GM12878 (cell line): Measurements from ENCODE around the gene HNRNPA0. TPM values are rescaled to one million over a fixed set of nuclear protein-coding genes. Genes with fewer than 3 reads are reported as not detected.

Source experiments
- ATAC-seq: fragments of 200-7000 bp; cut with Tn5 transposase; 3 replicates; pipeline ENCODE4 v1.9.1; 2020; ENCODE audit warnings: mild to moderate bottlenecking, moderate library complexity
- BruUV-seq: library from RNA; stranded (reverse); fragments of 400-500 nt; replicated peaks from 2 replicates; lab custom pipeline; 2021; lab: Mats Ljungman, UMichigan
- CTCF ChIA-PET: fragments of 300-600 bp; sonication (Branson Sonifier 250); formaldehyde crosslinking; extraction: SDS; loops from one replicate; lab custom pipeline; 2021; ENCODE audit warnings: inconsistent platforms; lab: Yijun Ruan, JAX
- POLR2A ChIA-PET: fragments of 350-600 bp; formaldehyde crosslinking; extraction: SDS; loops from one replicate; lab custom pipeline; 2021; ENCODE audit warnings: inconsistent platforms; lab: Charles Lee
- RAD21 ChIA-PET: fragments of 300-600 bp; sonication (Branson Sonifier 250); formaldehyde crosslinking; loops from one replicate; lab custom pipeline; 2023; ENCODE audit warnings: antibody characterized with exemption; ENCODE audit not compliant: unreplicated experiment; lab: Charles Lee
- SMC1A ChIA-PET: fragments of 300-600 bp; sonication (Branson Sonifier 250); formaldehyde crosslinking; loops from one replicate; lab custom pipeline; 2023; ENCODE audit not compliant: unreplicated experiment, uncharacterized antibody; lab: Charles Lee
- DNase-seq: peaks from one replicate; pipeline ENCODE4 v3.0.0-alpha.2; 2011; ENCODE audit warnings: low read depth, low spot score
- FAIRE-seq: peaks from 3 replicates; lab custom pipeline; 2011; peaks lifted over from hg19 to GRCh38; lab: Jason Lieb, UNC
- H2AFZ ChIP-seq: 2 replicates; pipeline ENCODE4 v1.6.0; 2011; ENCODE audit warnings: low read depth, low read length, control low read depth; ENCODE audit not compliant: control insufficient read depth
- H3K27ac ChIP-seq: 2 replicates; pipeline ENCODE4 v1.5.1; 2011; ENCODE audit warnings: control low read depth; ENCODE audit not compliant: control insufficient read depth, insufficient read depth
- H3K27me3 ChIP-seq, 2 experiments: replicated peaks in 1 of 2; 2 replicates each; pipeline versions ENCODE4 v1.6.0 to v1.6.1; 2011; ENCODE audit warnings: low read length in 1 of 2; ENCODE audit not compliant: control insufficient read depth in 2 of 2, insufficient read depth in 2 of 2
- H3K36me3 ChIP-seq, 2 experiments: 2 replicates each; pipeline ENCODE4 v1.5.1; 2011; ENCODE audit warnings: low read length in 1 of 2; ENCODE audit not compliant: control insufficient read depth in 2 of 2, insufficient read depth in 2 of 2
- H3K4me1 ChIP-seq: 2 replicates; pipeline ENCODE4 v1.6.1; 2011; ENCODE audit warnings: mild to moderate bottlenecking, low read length, moderate library complexity, mixed read lengths; ENCODE audit not compliant: control insufficient read depth, insufficient read depth
- H3K4me2 ChIP-seq: 2 replicates; pipeline ENCODE4 v1.6.0; 2011; ENCODE audit warnings: control low read depth; ENCODE audit not compliant: control insufficient read depth, insufficient read depth
- H3K4me3 ChIP-seq: fragments of 200-600 bp; sonication (generic); 2 replicates; pipeline ENCODE4 v1.5.1; 2016
- H3K79me2 ChIP-seq: 2 replicates; pipeline ENCODE4 v1.6.0; 2011; ENCODE audit warnings: low read length; ENCODE audit not compliant: control insufficient read depth, insufficient read depth
- H3K9ac ChIP-seq: 2 replicates; pipeline ENCODE4 v1.8.0; 2011; ENCODE audit warnings: low read length, control low read depth, mixed read lengths; ENCODE audit not compliant: control insufficient read depth, insufficient read depth
- H3K9me3 ChIP-seq: replicated peaks from 3 replicates; pipeline ENCODE4 v1.5.1; 2011; ENCODE audit warnings: mild to moderate bottlenecking, low read length; ENCODE audit not compliant: control insufficient read depth, insufficient read depth
- H4K20me1 ChIP-seq: 2 replicates; pipeline ENCODE4 v1.6.0; 2011; ENCODE audit not compliant: control insufficient read depth, insufficient read depth
- BCL3 ChIP-seq: IDR thresholded peaks from 2 replicates; pipeline ENCODE4 v1.6.1; 2011; ENCODE audit warnings: borderline replicate concordance, low read depth, mild to moderate bottlenecking, moderate library complexity, low read length; ENCODE audit not compliant: insufficient read depth, poor library complexity, severe bottlenecking
- BHLHE40 ChIP-seq, 2 experiments: fragments of 450-650 bp in 1 of 2; IDR thresholded peaks; 2 replicates each; pipeline ENCODE4 v1.6.1; 2011 to 2017; ENCODE audit warnings: low read depth in 2 of 2, borderline replicate concordance in 1 of 2, improper control_type of control experiment in 1 of 2, low read length in 1 of 2, mild to moderate bottlenecking in 1 of 2
- CHD4 ChIP-seq: fragments of 200-600 bp; sonication (generic); IDR thresholded peaks from 2 replicates; pipeline ENCODE4 v1.6.1; 2016; ENCODE audit warnings: mild to moderate bottlenecking
- CREM ChIP-seq: IDR thresholded peaks from 2 replicates; pipeline ENCODE4 v1.6.1; 2014; ENCODE audit warnings: antibody characterized with exemption, low read depth
- EP300 ChIP-seq, 2 experiments: fragments of 150-350 bp in 1 of 2; IDR thresholded peaks; 2 replicates each; pipeline ENCODE4 v1.6.1; 2011 to 2012; ENCODE audit warnings: low read depth in 2 of 2, low read length in 2 of 2, borderline replicate concordance in 1 of 2, improper control_type of control experiment in 1 of 2, inconsistent platforms in 1 of 2; ENCODE audit not compliant: control insufficient read depth in 1 of 2
- ESRRA ChIP-seq: IDR thresholded peaks from 2 replicates; pipeline ENCODE4 v1.6.1; 2012; ENCODE audit warnings: mild to moderate bottlenecking, low read length, improper control_type of control experiment
- ETV6 ChIP-seq, 2 experiments: fragments of 450-650 bp in 1 of 2; IDR thresholded peaks in 1 of 2; conservative IDR thresholded peaks in 1 of 2; 2 replicates each; pipeline ENCODE4 v1.6.1; 2014; ENCODE audit warnings: antibody characterized with exemption in 1 of 2, borderline replicate concordance in 1 of 2, low read depth in 1 of 2, mild to moderate bottlenecking in 1 of 2, moderate library complexity in 1 of 2
- JUNB ChIP-seq: IDR thresholded peaks from 2 replicates; pipeline ENCODE4 v1.6.1; 2016; ENCODE audit warnings: antibody characterized with exemption, mild to moderate bottlenecking
- KDM1A ChIP-seq: fragments of 200-600 bp; sonication (generic); IDR thresholded peaks from 2 replicates; pipeline ENCODE4 v1.6.1; 2016; ENCODE audit warnings: borderline replicate concordance
- TAF1 ChIP-seq: IDR thresholded peaks from 2 replicates; pipeline ENCODE4 v1.6.1; 2011; ENCODE audit warnings: mild to moderate bottlenecking, low read depth, low read length, borderline replicate concordance
- USF2 ChIP-seq: IDR thresholded peaks from 2 replicates; pipeline ENCODE4 v1.6.1; 2011; ENCODE audit warnings: low read depth, low read length, improper control_type of control experiment, borderline replicate concordance
- ZNF24 ChIP-seq: fragments of 450-650 bp; IDR thresholded peaks from 2 replicates; pipeline ENCODE4 v1.6.1; 2017; ENCODE audit warnings: antibody characterized with exemption, mild to moderate bottlenecking
- ZNF384 ChIP-seq: IDR thresholded peaks from 2 replicates; pipeline ENCODE4 v1.6.1; 2012; ENCODE audit warnings: low read depth, mild to moderate bottlenecking, low read length, improper control_type of control experiment, borderline replicate concordance
- WGBS: methylation state at CpG from one replicate; pipeline ENCODE4 v1.1.6; 2016; ENCODE audit warnings: low lambda C conversion rate; ENCODE audit not compliant: insufficient replicate concordance, insufficient coverage; ENCODE audit errors: missing lambda C conversion rate; 5-methylcytosine and 5-hydroxymethylcytosine counted together
- in situ Hi-C: fragments of 300-500 bp; cut with MboI; formaldehyde crosslinking; loops from 9 replicates; pipeline ENCODE4 v1.14.3; 2018; ENCODE audit warnings: mixed read lengths
- intact Hi-C: fragments of 100-400 bp; cut with micrococcal nuclease; formaldehyde crosslinking; loops from one replicate; pipeline ENCODE4 v1.14.2; 2022; ENCODE audit not compliant: unreplicated experiment
- polyA plus RNA-seq, 11 experiments: library from polyadenylated mRNA; depleted of rRNA in 4 of 11; unstranded in 6 of 11; stranded (reverse) in 5 of 11; fragments of >200 nt; fragmentation: Nextera tagmentation in 4 of 11; fragmentation: Illumina TruSeq in 1 of 11; extraction: Ambion mirVana in 4 of 11; extraction: Trizol in 1 of 11; gene quantifications; 1 replicate in 1 of 11; 2 replicates in 10 of 11; pipeline versions ENCODE4 v1.2.1 to v1.2.3, GENCODE V29; 2011 to 2016; ENCODE audit warnings: inconsistent platforms in 2 of 11, missing spikeins in 2 of 11, low read depth in 1 of 11
- total RNA-seq, 4 experiments: library from RNA; depleted of rRNA in 3 of 4; stranded (reverse); fragments of >200 nt in 3 of 4; fragmentation: Illumina TruSeq in 1 of 4; extraction: Trizol in 1 of 4; gene quantifications; 2 replicates each; pipeline versions ENCODE4 v1.2.1 to v1.2.3, GENCODE V29; 2013 to 2021
- TF ChIP-seq, protein P1 (sequence below): fragments of 450-650 bp; IDR thresholded peaks from 2 replicates; pipeline ENCODE4 v1.6.1; 2017; ENCODE audit warnings: mild to moderate bottlenecking, moderate library complexity
- TF ChIP-seq, protein P2 (sequence below): IDR thresholded peaks from 2 replicates; pipeline ENCODE4 v1.6.1; 2012; ENCODE audit warnings: low read depth, low read length, improper control_type of control experiment

Gene HNRNPA0
- total and polyA plus RNA-seq, 10 of the 15 experiments (the other 5 are each of a cell fraction or from before 2014, with no cell fraction given): 6.3 to 45.0 (median 12.5) TPM

DNA sequence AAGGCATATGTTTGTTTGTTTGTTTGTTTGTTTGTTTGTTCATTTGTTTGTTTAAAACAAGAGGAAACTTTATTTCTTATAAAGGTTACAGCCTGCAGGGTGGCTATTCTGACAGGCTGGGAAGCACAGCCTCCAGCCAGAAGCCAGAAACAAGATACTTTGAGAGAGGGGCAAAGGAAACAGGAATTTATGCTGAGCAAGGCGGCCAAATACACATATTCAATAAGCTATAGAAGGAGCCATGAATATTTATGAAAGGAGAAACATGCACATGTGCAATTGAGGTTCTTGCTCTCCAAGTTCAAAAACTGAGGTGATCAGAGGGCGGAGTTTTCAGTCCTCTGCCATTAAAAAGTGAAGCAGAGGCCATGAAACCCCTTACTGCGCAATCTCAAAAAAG is 37.8 kb downstream of the HNRNPA0 start (continued):
- TF ChIP-seq BCL3 (no peak), KDM1A (no peak)

DNA sequence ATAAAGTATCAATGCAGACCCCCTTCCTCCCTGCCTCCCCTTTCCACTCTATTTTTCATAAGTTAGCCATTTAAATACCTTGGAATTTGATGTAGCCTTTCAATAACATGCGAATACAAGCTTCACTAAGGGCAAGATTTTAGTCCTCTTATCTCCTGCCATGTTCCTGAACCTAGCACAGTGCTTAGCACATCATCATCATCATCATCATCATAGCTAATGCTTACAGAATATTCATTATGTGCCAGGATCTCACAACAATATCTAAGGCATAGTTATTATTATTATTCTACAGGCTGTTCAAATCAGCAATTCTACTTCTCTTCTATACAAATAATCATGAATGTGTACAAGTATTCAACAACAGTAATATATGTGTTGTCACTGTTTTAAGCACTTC is 38.7 kb downstream of the HNRNPA0 start:
- no peak for FAIRE-seq
- Histone ChIP-seq H3K79me2 (no peaks in the 10 kb centered on the region), H3K9me3 (no peaks in the 10 kb centered on the region; the same call in 2 of the 3 replicates), H3K27ac (no peak overlapping the region), H3K4me1 (no peaks in the 10 kb centered on the region), H3K4me2 (no peak overlapping the region), H2AFZ (no peak overlapping the region), H3K9ac (no peak overlapping the region), H3K4me3 (no peak overlapping the region), H4K20me1 (no peaks in the 10 kb centered on the region), H3K36me3 (no peaks in the 10 kb centered on the region), H3K27me3 (no peaks in the 10 kb centered on the region)
- in situ Hi-C loops (no loop called here), intact Hi-C loops (no loop called here)
- WGBS: 89% methylated on average over 1 of the region's 1 CpG
- CTCF ChIA-PET: interaction anchor here (5.3 kb wide), 1 partner anchor 26 kb away, joined by 30 read pairs; no protein-coding TSS in a partner anchor
- POLR2A ChIA-PET: no interaction called here
- DNase-seq: no peak
- BruUV-seq: no TSS peak
- RAD21 ChIA-PET: interaction anchor here (1.1 kb wide), 1 partner anchor 27 kb away, joined by 4 read pairs; no protein-coding TSS in a partner anchor
- SMC1A ChIA-PET: interaction anchor here (1.3 kb wide), 1 partner anchor 27 kb away, joined by 3 read pairs; no protein-coding TSS in a partner anchor
- no peak for ATAC-seq
- TF ChIP-seq, protein P1, sequence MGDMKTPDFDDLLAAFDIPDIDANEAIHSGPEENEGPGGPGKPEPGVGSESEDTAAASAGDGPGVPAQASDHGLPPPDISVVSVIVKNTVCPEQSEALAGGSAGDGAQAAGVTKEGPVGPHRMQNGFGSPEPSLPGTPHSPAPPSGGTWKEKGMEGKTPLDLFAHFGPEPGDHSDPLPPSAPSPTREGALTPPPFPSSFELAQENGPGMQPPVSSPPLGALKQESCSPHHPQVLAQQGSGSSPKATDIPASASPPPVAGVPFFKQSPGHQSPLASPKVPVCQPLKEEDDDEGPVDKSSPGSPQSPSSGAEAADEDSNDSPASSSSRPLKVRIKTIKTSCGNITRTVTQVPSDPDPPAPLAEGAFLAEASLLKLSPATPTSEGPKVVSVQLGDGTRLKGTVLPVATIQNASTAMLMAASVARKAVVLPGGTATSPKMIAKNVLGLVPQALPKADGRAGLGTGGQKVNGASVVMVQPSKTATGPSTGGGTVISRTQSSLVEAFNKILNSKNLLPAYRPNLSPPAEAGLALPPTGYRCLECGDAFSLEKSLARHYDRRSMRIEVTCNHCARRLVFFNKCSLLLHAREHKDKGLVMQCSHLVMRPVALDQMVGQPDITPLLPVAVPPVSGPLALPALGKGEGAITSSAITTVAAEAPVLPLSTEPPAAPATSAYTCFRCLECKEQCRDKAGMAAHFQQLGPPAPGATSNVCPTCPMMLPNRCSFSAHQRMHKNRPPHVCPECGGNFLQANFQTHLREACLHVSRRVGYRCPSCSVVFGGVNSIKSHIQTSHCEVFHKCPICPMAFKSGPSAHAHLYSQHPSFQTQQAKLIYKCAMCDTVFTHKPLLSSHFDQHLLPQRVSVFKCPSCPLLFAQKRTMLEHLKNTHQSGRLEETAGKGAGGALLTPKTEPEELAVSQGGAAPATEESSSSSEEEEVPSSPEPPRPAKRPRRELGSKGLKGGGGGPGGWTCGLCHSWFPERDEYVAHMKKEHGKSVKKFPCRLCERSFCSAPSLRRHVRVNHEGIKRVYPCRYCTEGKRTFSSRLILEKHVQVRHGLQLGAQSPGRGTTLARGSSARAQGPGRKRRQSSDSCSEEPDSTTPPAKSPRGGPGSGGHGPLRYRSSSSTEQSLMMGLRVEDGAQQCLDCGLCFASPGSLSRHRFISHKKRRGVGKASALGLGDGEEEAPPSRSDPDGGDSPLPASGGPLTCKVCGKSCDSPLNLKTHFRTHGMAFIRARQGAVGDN: no peak
- TF ChIP-seq BHLHE40 (IDR thresholded peaks at IDR 0.05; ENCODE audit: borderline replicate concordance in 1 of 2, low read depth in 2 of 2, low read length in 1 of 2) (no peak), CREM (no peak), TAF1 (no peak), ZNF24 (no peak), CHD4 (no peak), ZNF384 (no peak), ESRRA (no peak), EP300 (IDR thresholded peaks at IDR 0.05; ENCODE audit: borderline replicate concordance in 1 of 2, control insufficient read depth in 1 of 2, low read depth in 2 of 2, low read length in 2 of 2) (no peak), USF2 (no peak), JUNB (no peak), ETV6 (conservative IDR thresholded peaks at IDR 0.05 in 1 of 2, IDR thresholded peaks at IDR 0.05 in 1 of 2; ENCODE audit: borderline replicate concordance in 1 of 2, low read depth in 1 of 2) (no peak)
- TF ChIP-seq, protein P2, sequence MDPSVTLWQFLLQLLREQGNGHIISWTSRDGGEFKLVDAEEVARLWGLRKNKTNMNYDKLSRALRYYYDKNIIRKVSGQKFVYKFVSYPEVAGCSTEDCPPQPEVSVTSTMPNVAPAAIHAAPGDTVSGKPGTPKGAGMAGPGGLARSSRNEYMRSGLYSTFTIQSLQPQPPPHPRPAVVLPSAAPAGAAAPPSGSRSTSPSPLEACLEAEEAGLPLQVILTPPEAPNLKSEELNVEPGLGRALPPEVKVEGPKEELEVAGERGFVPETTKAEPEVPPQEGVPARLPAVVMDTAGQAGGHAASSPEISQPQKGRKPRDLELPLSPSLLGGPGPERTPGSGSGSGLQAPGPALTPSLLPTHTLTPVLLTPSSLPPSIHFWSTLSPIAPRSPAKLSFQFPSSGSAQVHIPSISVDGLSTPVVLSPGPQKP: no peak
